ENCODE measurements around the gene AFF1.

DNA sequence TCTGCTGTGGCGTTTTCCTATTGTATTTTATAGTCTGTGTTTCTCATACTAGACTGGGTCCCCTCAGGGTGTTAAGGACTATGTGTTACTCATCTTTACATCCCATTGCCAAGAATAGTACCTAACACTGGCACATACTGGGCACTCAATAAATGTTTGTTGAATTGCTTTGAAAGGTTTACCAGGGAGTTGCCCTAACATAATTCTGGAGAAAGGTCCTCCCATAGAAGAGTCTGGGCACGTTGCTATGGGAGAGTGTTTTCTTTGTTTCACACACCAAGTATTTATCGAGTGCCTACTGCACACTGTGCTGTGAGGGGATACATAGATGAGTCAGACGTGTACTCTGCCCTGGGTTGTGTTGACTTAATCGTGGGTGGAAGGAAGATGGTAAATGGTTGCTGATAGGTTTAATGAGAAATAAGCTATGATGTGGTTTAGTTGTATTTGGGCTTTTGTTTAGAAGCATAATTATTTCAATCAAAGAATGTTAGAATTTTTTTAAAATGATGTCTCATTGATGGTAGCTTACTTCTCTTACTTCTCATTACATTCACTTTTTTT is 42.9 kb downstream of the AFF1 start:
- TF ChIP-seq NFIC (IDR thresholded peaks at IDR 0.05) (no peak), EP300 (IDR thresholded peaks at IDR 0.05; ENCODE audit: borderline replicate concordance) (no peak), CEBPB (IDR thresholded peaks at IDR 0.05) (no peak), TEAD4 (IDR thresholded peaks at IDR 0.05) (no peak), CREB1 (IDR thresholded peaks at IDR 0.05; ENCODE audit: low read depth) (no peak), FOXM1 (IDR thresholded peaks at IDR 0.05; ENCODE audit: borderline replicate concordance, low read depth) (no peak)
